Natural killer cell (primary cell): Measurements from ENCODE around the gene MAP1LC3B. TPM values are rescaled to one million over a fixed set of nuclear protein-coding genes. Genes with fewer than 3 reads are reported as not detected.

Source experiments
- ATAC-seq, 3 donors: fragments of 150-1000 bp in 2 of 3; fragments of 200-7000 bp in 1 of 3; cut with Tn5 transposase; 1 replicate in 1 of 3; 2 replicates in 2 of 3; pipeline ENCODE4 v1.10.0; 2021; ENCODE audit warnings: mild to moderate bottlenecking in 2 of 3, moderate library complexity in 2 of 3
- DNase-seq, 2 donors: peaks; one replicate each; pipeline versions ENCODE4 v3.0.0 to v3.0.0-alpha.2; 2013 to 2021; ENCODE audit warnings: mixed read lengths in 1 of 2
- H3K27ac ChIP-seq: one replicate; pipeline ENCODE4 v1.5.1; 2013; ENCODE audit warnings: mild to moderate bottlenecking, low read length
- H3K27me3 ChIP-seq: one replicate; pipeline ENCODE4 v1.6.1; 2013; ENCODE audit warnings: low read length; ENCODE audit not compliant: control insufficient read depth, insufficient read depth
- H3K36me3 ChIP-seq: one replicate; pipeline ENCODE4 v1.6.1; 2013; ENCODE audit warnings: low read length; ENCODE audit not compliant: control insufficient read depth, insufficient read depth
- H3K4me1 ChIP-seq: one replicate; pipeline ENCODE4 v1.6.1; 2013; ENCODE audit warnings: low read length; ENCODE audit not compliant: control insufficient read depth, insufficient read depth
- H3K4me3 ChIP-seq: one replicate; pipeline ENCODE4 v1.5.1; 2013; ENCODE audit warnings: low read length
- H3K9me3 ChIP-seq: one replicate; pipeline ENCODE4 v1.6.1; 2013; ENCODE audit warnings: low read length; ENCODE audit not compliant: control insufficient read depth, insufficient read depth
- H3K27ac Mint-ChIP-seq, 2 donors: one replicate each; pipeline ENCODE4 v1.8.0; 2022; ENCODE audit warnings: mild to moderate bottlenecking in 2 of 2, mixed read lengths in 2 of 2, moderate library complexity in 1 of 2
- H3K27me3 Mint-ChIP-seq, 2 donors: one replicate each; pipeline ENCODE4 v1.8.0; 2022; ENCODE audit warnings: low read depth in 2 of 2, mixed read lengths in 2 of 2
- H3K36me3 Mint-ChIP-seq: one replicate; pipeline ENCODE4 v1.8.0; 2022; ENCODE audit warnings: mixed read lengths
- H3K4me1 Mint-ChIP-seq, 2 donors: one replicate each; pipeline ENCODE4 v1.8.0; 2022; ENCODE audit warnings: mixed read lengths in 2 of 2
- H3K4me3 Mint-ChIP-seq: one replicate; pipeline ENCODE4 v1.8.0; 2022; ENCODE audit warnings: mild to moderate bottlenecking, moderate library complexity, mixed read lengths
- H3K9me3 Mint-ChIP-seq, 2 donors: one replicate each; pipeline ENCODE4 v1.8.0; 2022; ENCODE audit warnings: mixed read lengths in 2 of 2
- WGBS: methylation state at CpG from one replicate; pipeline ENCODE4 v1.1.7; 2013; ENCODE audit warnings: missing lambda C conversion rate; ENCODE audit not compliant: insufficient coverage; 5-methylcytosine and 5-hydroxymethylcytosine counted together
- intact Hi-C: fragments of 100-400 bp; cut with micrococcal nuclease; formaldehyde crosslinking; loops from one replicate; pipeline ENCODE4 v1.14.2; 2022
- total RNA-seq, 4 donors: library from RNA; stranded (reverse); fragments of 120-200 nt in 1 of 4; gene quantifications; one replicate each; pipeline versions ENCODE4 v1.2.3 to v1.2.4, GENCODE V29; 2013 to 2022
- TF ChIP-seq, protein P1 (sequence below): fragments of 200-600 bp; IDR thresholded peaks from one replicate; pipeline ENCODE4 v1.8.0; 2022; ENCODE audit warnings: antibody characterized with exemption

Gene MAP1LC3B
- total RNA-seq, 3 donors from 2014 or later (not counting 1 experiment from before 2014, with no cell fraction given) = 171 to 220 (median 172) TPM

DNA sequence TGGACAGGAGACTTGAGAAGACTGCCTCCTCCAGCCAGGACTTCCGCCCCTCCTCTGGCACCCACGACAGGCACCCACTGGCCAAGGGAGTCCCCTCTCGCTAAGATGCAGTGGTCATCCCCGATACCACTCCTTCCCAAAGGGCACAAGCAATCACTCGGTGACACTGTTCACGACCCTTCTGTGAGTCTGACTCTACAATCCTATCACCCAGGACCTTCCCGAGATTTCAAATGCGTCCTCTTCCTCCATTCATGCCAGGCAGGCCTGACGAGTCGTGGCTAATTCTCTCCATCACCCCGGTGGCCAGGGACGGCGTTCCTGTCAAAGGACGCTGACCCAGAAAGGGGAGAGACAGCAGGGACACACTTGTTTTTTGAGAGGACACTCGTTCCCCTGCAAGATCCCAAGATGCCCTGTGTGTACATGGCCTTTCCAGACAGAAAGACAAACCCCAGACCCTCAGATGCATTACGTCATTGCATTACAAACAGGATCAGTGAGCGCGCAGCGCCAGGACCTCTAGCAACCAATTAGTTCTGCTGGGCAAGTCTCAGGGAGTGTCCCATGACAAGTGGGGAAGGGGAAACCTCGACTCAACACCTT is 20.8 kb upstream of the MAP1LC3B start:
- Mint-ChIP-seq H3K36me3 (no peaks in the 10 kb centered on the region), H3K27ac (peak overlapping the region; percentile 69 to 89), H3K4me1 (peaks cover 26 to 42% of the 10 kb centered on the region in 2 donors), H3K9me3 (no peaks in the 10 kb centered on the region), H3K27me3 (no peaks in the 10 kb centered on the region), H3K4me3 (peak overlapping the region; percentile 57)
- Histone ChIP-seq H3K4me1 (peaks cover 15% of the 10 kb centered on the region), H3K36me3 (no peaks in the 10 kb centered on the region), H3K9me3 (no peaks in the 10 kb centered on the region), H3K27ac (no peak overlapping the region), H3K27me3 (no peaks in the 10 kb centered on the region), H3K4me3 (no peak overlapping the region)
- DNase-seq = no peak
- ATAC-seq = peak; percentile 77 to 92 (median 85)
- TF ChIP-seq, protein P1, sequence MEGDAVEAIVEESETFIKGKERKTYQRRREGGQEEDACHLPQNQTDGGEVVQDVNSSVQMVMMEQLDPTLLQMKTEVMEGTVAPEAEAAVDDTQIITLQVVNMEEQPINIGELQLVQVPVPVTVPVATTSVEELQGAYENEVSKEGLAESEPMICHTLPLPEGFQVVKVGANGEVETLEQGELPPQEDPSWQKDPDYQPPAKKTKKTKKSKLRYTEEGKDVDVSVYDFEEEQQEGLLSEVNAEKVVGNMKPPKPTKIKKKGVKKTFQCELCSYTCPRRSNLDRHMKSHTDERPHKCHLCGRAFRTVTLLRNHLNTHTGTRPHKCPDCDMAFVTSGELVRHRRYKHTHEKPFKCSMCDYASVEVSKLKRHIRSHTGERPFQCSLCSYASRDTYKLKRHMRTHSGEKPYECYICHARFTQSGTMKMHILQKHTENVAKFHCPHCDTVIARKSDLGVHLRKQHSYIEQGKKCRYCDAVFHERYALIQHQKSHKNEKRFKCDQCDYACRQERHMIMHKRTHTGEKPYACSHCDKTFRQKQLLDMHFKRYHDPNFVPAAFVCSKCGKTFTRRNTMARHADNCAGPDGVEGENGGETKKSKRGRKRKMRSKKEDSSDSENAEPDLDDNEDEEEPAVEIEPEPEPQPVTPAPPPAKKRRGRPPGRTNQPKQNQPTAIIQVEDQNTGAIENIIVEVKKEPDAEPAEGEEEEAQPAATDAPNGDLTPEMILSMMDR = no peak
- intact Hi-C loops = no loop called here
- 85% methylated on average over 20 of the region's 20 CpGs for WGBS

DNA sequence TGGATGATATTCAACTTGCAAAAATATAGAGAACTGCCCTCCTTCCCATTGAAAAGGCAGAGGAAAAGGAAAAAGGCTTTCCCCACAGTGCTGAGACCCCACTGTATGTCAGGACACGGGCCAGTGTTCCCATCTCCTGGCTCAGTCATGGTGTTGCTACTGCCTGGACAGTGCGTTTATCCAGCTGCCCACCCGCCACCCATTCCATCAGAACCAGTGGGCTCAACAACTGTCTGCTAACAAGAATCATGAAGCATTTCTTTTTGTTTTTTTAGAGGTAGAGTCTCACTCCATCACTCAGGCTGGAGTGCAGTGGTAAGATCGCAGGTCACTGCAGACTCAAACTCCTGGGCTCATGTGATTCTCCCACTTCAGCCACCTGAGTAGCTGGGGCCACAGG is 19.8 kb upstream of the MAP1LC3B start:
- Histone ChIP-seq H3K4me1 (peaks cover 15% of the 10 kb centered on the region), H3K27ac (no peak overlapping the region), H3K9me3 (no peaks in the 10 kb centered on the region), H3K27me3 (no peaks in the 10 kb centered on the region), H3K36me3 (no peaks in the 10 kb centered on the region), H3K4me3 (no peak overlapping the region)
- Mint-ChIP-seq H3K9me3 (no peaks in the 10 kb centered on the region), H3K27ac (no peak overlapping the region), H3K36me3 (no peaks in the 10 kb centered on the region), H3K4me3 (no peak overlapping the region), H3K27me3 (no peaks in the 10 kb centered on the region), H3K4me1 (peaks cover 32 to 44% of the 10 kb centered on the region in 2 donors)
- intact Hi-C loops = no loop called here
- 95% methylated on average over 4 of the region's 4 CpGs for WGBS
- ATAC-seq (no peak), DNase-seq (no peak)
- TF ChIP-seq, protein P1 = no peak

DNA sequence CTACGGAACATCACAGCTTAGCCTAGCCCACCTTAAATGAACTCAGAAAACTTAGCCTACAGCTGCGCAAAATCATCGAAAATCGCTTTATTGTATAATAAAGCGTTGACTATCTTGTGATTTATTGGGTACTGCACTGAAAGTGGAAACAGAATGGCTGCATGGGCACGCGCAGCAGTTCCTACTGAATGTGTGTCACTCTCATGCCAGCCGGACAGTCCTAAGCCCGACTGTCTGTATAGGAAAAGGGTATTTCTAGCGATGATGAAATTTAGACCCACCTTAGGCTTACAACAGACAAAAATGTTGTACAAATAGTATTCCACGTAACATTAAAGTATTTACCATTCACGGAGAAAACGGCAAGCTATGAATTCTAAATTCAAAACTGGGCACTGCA is 17.8 kb upstream of the MAP1LC3B start:
- Mint-ChIP-seq H3K4me1 (peaks cover 29 to 37% of the 10 kb centered on the region in 2 donors), H3K27ac (no peak overlapping the region), H3K36me3 (no peaks in the 10 kb centered on the region), H3K9me3 (no peaks in the 10 kb centered on the region), H3K4me3 (no peak overlapping the region), H3K27me3 (no peaks in the 10 kb centered on the region)
- no peak for ATAC-seq
- H3K27me3 ChIP-seq = no peaks in the 10 kb centered on the region
- peaks cover 15% of the 10 kb centered on the region for H3K4me1 ChIP-seq
- 99% methylated on average over 13 of the region's 13 CpGs for WGBS
- intact Hi-C loops = no loop called here
- TF ChIP-seq, protein P1 = no peak
- no peak for DNase-seq
- no peak overlapping the region for H3K4me3 ChIP-seq
- H3K9me3 ChIP-seq = no peaks in the 10 kb centered on the region
- H3K36me3 ChIP-seq = no peaks in the 10 kb centered on the region
- H3K27ac ChIP-seq = no peak overlapping the region
